ENCODE data around the gene CHRNA5.
"Not testable (repeated sequence)": the region's sequence is repeated elsewhere in the genome, so short reads cannot be mapped to it uniquely, and the experiment has no call there.

The CHRNA5 gene

DNA sequence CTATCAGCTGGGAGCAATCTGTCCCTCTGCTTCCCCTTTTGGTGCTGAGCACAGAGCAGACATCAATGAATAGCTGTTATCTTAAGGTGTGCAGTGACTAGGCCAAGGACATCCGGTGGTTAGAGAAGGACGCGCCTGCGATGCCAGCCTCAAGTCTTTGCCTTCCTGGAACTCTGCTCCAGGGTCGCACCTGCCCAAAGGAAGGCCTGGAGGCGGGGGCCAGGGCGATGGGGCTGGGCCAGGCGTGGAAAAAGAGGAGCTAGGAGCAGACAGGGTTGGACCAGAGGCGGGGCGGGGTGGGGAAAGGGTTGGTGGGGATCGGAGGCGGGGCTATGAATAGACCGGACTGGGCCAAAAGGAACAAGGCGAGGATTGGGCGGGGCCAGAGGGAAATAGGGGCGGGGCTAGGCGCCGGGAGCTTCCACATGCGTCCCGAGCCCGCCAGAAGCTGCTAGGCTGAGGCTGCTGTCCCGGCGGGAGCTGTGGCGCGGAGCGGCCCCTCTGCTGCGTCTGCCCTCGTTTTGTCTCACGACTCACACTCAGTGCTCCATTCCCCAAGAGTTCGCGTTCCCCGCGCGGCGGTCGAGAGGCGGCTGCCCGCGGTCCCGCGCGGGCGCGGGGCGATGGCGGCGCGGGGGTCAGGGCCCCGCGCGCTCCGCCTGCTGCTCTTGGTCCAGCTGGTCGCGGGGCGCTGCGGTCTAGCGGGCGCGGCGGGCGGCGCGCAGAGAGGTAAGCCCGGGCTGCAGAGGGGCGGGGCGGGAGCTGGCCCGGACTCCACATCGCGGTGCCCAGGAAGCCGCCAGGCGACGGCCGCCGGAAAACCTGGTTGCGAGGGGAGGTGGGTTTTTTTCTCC is at the start of gene CHRNA5:
Gene CHRNA5, plus strand, starts transcription at position 424 of the 854 bp plus-strand sequence. Its CDS starts 200 bp downstream, at position 624.
- peak; percentile 67 for DNase-seq (ENCODE audit: low read depth)

DNA sequence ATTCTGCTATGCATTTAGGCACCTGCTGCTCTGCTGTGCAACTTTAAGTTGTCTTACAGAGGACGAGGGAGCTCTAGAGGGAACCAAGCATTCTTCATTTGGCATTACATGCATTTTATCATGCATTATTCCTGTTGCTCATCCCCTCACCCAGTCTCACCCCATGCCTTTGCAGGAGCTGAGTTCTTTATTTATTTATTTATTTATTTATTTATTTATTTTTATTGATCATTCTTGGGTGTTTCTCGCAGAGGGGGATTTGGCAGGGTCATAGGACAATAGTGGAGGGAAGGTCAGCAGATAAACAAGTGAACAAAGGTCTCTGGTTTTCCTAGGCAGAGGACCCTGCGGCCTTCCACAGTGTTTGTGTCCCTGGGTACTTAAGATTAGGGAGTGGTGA is 45.3 kb upstream of the CHRNA5 start:
- not testable (repeated sequence) for DNase-seq (ENCODE audit: low read depth)

DNA sequence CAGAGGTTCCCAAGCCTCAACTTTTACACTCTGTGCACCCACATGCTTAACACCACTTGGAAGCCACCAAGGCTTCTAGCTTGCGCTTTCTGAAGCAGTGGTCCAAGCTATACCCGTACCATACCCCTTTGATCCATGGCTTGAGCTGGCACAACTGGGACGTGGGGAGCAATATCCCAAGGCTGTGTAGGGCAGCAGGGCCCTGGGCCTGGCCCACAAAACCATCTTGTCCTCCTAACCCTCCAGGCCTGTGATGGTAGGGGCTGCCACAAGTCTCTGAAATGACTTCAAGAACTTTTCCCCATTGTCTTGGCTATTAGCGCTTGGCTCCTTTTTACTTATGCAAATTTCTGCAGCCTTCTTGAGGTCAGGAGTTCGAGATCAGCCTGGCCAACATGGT is 41.1 kb upstream of the CHRNA5 start:
- no peak for DNase-seq (ENCODE audit: low read depth)

DNA sequence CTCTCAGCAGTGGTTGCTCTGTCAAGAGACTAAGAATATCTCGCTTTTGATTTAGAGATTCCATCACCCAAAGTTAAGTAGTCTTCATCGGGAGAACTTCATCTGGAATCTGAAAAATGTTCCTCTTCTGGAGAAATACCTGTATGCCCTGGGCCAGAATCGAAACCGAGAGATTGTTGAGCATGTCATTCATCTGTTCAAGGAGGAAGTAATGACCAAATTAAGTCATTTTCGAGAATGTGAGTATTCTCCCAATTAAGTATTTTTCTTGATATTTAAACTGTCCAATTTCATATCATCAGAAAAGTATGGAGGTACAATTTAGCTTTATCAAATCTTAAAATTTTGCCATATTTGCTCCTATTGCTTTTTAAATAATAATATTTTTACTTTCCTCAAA is 38.0 kb upstream of the CHRNA5 start:
- no peak for DNase-seq (ENCODE audit: low read depth)

DNA sequence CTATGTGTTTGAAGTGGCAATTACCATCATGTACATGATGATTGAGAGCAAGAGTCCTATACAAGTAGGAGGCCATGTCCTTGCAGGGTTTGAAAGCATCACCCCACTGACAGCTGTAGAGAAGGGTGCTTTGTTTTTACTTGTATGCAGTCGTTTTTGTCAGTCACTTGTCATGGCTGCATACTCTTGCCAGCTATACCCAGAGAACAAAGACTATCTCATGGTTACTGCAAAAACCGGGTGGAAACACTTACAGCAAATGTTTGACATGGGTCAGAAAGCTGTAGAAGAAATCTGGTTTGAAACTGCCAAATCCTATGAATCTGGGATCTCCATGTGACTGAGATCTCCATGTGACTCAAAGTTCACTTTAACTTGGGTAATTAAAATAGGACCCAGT is 32.0 kb upstream of the CHRNA5 start:
- no peak for DNase-seq (ENCODE audit: low read depth)

DNA sequence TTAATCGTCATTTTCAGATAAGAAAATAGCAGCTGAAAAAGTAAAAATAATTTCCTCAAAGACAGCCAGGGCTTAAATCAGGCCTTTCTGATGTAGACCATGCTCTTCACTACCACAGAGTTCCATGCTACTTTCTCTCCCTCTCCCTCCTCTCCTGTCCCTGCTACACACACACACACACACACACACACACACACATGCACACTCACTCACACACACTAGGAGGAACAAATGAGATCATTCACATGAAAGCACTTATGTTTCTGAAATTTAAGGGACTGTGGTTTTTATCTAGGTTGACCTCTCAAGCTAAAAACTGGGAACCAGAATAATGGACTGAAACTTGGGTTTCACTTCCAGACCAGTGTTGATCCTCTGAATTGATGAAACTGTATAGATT is 29.2 kb upstream of the CHRNA5 start:
- no peak for DNase-seq (ENCODE audit: low read depth)

DNA sequence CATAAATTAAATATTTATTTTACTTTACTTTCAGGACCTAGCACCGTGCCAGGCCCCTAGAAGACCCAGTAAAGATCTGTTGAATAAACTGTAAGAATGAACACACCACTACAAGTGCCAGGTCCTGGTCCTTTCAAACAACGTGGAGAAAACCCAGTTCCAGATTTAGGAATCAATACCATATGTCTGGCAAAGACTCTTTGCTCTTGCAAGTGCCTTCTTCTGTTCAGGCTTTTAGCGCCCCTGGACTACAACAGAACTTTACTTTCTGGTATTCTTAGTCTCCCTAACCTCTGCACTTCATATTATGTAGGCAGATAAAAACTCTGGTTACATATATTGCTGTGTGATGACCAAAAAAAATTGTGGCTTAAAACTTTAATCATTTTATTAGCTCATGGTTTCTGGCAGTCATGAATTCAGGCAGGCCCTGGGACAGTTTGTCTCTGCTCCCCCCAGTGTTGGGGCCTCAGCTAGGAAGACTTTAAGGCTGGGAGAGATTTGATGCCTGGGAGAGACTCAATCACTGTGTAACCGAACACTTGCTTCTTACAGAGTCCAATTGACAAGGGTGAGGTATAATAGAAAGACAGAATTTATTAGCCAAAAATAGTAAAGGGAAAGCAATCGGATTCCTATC is 27.9 kb upstream of the CHRNA5 start:
- DNase-seq (ENCODE audit: low read depth): no peak

DNA sequence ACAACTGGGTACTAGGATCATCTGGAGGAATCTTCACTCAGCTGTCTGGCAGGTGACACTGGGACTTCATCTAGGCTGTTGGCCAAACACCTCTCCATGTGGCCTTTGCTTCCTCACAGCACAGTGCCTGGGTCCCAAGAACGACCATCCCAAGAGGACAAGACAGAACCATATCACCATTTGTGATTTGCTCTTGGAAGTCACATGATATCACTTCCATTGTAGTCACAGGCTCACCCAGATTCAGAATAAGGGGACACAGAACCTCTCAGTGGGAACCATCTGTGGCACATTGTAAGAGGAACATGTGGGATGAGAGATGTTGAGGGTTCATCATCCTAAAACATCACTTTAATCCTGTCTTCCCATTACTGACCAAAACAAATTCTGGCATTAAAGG is 27.0 kb upstream of the CHRNA5 start:
- DNase-seq (ENCODE audit: low read depth): no peak

DNA sequence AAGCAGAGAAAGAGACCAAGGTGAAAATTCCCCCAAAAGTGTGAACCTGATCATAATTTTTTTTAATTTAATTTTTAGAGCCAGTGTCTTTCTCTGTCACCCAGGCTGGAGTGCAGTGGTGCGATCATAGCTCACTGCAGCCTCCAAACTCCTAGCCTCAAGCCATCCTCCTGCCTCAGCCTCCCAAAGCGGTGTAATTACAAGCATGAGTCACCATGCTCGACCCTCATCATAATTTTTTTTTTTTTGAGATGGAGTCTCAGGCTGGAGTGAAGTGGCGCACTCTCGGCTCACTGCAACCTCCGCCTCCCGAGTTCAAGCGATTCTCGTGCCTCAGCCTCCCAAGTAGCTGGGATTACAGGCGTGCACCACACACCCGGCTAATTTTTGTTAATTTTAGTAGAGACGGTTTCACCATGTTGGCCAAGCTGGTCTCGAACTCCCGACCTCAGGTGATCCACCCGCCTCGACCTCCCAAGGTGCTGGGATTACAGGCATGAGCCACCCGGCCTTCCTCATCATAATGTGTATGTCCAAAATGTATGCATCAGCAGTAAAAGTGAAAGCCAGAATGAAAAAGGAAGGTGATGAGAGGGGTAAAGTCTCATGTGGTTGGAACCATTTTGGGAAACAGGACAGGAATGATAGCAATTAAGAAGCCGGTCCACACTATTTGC is 25.7 kb upstream of the CHRNA5 start:
- not testable (repeated sequence) for DNase-seq (ENCODE audit: low read depth)

DNA sequence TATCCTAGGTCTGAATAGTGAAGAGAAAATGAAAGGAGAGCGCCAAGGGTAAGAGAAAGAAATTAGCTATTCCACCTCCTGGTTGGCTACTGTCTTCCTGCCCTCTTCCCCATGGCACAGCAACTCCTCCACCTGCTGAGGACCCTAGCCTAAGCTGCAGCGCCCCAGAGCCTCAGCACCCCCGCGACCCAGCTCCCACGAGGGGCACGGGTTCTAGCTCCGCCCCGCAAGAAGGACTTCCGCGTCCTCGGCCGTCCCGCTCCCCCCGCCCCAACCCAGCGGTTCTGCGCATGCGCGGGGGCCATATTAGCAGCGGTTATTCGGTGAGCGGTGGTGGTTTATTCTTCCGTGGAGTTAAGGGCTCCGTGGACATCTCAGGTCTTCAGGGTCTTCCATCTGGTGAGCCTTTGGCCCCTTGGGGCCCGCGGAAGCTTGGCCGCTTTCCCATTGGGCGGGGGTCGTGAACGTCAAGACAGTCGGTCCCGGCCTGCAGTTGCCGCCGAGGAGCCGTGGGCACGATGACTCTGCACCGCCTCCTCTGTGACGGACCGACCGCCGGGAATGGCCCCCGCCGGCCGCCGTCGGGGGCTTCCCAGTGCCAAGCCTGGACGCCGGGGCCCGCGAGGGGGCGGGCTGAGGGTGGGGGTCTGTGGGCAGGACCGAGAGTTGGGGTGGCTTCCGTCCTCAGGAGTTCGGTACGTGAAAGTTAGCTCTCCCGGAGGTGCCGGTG is 25.0 kb upstream of the CHRNA5 start, which contains the start of gene PSMA4:
Gene PSMA4, plus strand, starts transcription at position 304 of the 730 bp plus-strand sequence. CDS start 1,484 bp downstream, outside the sequence.
- peak; percentile 86 for DNase-seq (ENCODE audit: low read depth)

DNA sequence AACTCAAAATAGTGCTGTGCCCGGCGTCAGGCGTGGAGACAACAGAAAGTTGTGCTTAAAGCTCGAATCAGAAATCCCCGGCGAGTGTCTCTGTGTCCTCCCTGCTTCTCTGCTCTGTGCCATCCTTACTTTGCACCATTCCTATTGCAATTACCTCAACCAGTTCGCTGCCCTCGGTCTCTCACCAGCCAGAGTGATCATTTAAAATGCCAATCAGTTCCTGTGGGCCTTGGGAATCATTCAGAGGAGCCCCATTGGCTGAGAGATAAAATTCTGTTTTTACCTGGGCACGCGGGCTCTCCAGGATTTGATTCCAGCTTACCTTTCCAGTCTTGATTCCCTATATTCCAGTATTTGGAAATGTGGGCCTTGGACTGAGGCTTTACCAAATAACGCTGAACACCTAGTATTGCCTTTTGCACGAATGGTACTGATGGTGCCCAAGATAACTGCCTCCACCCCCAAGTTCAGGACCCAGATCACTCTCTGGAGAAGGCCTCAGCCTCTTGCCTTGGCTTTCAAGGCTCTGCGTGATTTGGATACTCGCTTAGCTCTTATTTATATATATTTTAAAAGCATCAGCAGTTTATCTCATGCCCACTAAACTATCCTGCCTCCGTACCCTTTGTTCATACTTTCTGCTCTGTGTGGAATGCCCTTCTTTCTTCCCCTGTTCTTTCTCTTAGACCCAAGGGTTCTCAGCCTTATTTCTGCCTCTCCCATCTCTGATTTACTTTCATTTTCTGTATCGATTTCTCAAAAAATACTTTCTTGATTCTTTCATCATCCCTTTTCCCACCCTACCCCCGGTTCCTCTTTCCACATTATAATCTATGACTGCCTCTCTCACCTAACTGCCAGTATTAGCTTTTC is 24.2 kb upstream of the CHRNA5 start:
- DNase-seq (ENCODE audit: low read depth): no peak

DNA sequence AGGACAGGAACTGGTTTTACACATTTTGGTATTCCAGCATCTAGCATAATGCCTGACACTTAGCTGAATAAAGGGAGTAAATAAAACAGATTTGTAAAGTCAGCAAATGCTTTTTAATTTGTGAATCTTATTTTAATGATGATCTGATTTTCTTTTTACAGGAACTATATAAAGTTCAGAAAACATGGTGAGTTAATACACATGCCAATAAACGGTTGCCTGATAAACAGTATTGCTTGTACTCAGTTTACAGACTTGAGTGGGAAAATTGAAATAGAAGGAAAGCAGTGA is 23.6 kb upstream of the CHRNA5 start:
- no peak for DNase-seq (ENCODE audit: low read depth)

DNA sequence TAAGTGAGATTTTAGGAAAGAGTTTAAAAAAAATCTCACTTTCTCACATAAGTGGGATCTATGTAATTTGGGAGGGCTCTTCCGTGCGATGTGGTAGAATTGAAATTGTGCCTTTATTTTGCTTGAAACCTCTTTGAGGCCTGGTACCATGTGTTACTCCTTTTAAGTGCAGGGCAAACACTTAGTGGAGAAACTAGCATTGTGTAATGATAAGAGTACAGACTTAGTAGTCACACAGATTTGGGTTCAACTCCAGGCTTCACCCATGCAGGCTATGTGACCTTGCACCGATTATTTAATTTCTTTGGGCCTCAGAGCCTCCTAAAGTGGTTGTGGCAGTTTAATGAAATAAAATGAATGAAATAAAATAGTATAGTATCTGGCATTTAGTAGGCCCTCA is 22.7 kb upstream of the CHRNA5 start:
- DNase-seq (ENCODE audit: low read depth): no peak

DNA sequence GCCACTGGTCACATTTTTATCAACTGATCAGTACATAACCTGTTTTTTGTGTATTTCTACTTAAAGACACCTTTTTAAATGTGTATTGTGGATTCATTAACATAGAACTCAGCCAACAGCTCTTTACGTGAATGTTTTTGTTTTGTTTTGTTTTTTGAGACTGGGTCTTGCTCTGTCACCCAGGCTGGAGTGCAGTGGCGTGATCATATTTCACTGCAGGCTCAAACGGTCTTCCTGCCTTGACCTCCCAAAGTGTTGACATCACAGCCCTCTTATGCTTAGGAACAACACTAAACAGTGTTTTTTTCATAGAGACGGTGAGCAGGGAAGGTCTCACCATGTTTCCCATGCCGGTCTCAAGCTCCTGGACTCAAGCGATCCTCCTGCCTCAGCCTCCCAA is 15.1 kb upstream of the CHRNA5 start:
- DNase-seq (ENCODE audit: low read depth): no peak

DNA sequence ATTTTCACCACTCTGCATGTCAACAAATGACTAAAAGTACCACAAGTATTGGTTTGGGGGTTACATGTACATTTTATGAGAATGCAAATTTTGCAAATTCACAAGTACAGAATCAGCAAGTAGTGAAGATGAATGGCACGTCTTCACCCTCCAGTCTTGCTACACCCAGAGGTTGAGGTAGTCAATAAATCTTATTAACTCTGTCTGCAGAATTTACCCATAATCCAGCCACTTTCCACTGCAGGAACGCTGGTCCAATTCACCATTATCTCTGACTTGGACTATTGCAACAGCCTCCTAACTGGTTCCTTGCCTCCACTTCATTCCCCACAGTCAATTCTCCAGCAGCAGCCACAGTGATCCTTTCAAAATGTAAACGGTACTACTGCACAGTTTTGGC is 14.5 kb upstream of the CHRNA5 start:
- no peak for DNase-seq (ENCODE audit: low read depth)

DNA sequence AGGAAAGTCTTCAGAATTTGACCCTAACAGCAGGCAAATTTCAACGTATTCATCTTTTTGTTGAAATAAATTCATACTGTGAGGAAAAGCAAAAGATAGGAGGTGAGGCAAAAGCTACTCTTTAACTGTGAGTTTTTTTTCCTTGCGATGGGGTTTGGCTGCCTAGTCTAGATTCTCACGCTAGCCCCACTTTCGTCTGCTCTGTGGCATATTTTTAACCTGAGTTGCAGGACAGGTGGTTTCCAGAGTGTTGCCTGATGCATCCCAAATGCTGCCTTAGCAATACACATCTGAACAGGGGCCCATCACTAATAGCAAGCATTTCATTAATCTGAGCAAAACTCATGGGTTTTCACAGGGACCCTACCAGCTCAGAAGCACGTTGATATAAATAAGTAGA is 13.4 kb upstream of the CHRNA5 start:
- no peak for DNase-seq (ENCODE audit: low read depth)

DNA sequence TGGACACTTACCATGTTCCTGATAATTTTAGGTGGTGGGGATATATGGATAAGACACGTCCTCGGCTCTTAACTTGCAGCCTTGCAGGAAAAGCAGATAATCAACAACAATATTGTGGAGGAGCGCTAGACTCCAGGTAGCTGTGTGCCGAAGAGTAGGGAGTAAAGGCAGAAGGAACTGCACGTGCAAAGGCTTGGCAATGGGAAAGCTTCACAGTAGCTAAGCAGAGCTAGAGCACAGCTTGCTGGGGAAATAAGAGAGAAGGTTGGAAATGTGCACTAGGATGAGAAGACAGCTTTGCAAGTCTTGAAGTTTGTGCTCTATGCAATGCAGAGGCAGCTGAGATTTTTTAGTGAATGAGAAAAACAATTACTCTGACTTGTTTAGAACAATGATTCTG is 12.7 kb upstream of the CHRNA5 start:
- no peak for DNase-seq (ENCODE audit: low read depth)

DNA sequence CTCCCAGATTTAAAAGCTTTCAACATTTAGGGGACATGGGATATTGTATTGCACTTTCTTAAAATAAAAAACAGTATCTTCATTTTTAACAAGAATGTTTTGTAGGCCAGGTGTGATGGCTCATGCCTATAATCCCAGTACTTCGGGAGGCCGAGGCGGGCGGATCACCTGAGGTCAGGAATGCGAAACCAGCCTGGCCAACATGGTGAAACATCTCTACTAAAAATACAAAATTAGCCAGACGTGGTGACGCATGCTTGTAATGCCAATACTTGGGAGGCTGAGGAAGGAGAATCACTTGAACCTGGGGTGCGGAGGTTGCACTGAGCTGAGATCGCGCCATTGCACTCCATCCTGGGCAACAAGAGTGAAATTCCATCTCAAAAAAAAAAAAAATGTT is 5.1 kb upstream of the CHRNA5 start:
- not testable (repeated sequence) for DNase-seq (ENCODE audit: low read depth)

DNA sequence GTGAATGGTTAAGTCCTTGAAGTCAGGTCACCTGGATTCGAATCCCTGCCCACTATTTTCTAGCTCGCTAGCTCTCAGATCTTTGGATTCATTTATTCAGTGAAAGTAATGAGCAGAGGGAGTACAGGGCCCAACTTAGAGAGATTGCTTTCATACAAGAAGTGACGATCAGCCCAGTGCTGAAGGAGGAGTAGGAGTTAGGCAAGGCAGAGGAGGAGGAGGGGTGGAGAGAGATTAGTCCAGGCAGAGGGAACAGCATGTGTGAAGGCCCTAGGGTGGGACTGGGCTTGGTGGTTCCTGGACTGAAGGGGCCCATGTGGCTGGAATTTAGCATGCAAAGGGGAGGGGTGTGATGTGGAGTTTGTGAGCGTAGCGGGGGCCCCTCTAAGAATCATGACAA is 3.8 kb upstream of the CHRNA5 start:
- no peak for DNase-seq (ENCODE audit: low read depth)

DNA sequence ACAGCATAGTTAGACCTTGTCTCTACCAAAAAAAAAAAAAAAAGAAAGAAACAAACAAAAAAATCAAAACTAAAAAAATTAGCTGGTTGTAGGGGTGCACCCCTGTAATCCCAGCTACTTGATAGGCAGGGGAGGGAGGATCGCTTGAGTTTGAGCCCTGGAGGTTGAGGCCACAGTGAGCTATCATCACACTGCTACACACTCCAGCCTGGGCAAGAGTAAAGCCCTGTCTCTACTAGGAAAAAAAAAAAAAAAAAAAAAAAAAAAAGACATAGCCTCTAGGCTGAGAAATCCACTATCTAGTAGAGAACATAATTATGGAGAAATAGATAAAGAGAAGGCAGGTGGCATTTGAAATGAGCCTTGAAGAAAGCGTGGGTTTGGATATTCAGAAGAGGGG is 2.2 kb upstream of the CHRNA5 start:
- DNase-seq (ENCODE audit: low read depth): no peak

DNA sequence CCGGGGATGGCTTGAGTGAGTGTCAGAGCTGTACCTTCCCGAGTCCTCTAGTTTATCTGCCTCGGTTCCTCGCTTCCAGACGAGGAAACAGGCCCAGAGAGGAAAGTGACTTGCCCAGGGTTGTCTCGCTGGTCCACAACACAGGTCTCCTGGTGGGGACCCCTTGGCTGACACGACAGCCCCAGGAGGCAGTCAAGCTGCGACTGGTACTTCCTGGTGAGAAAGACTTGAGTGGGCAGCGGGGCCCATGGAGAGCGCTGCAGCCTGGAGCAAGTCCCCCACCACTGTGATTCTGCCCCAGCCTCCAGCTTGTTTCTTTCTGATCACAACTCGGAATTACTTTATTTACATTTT is 600 bp upstream of the CHRNA5 start:
- no peak for DNase-seq (ENCODE audit: low read depth)
